HCT116 (cell line): Measurements from ENCODE around the gene MTHFD1L. TPM values are rescaled to one million over a fixed set of nuclear protein-coding genes. Genes with fewer than 3 reads are reported as not detected.

ENCODE experiments used
- ATAC-seq: fragments of 200-7000 bp; cut with Tn5 transposase; 2 replicates; pipeline ENCODE4 v1.9.1; 2020; ENCODE audit warnings: mild to moderate bottlenecking, moderate library complexity
- BruUV-seq: library from RNA; stranded (reverse); fragments of 400-500 nt; replicated peaks from 2 replicates; lab custom pipeline; 2021; lab: Mats Ljungman, UMichigan
- CTCF ChIA-PET: fragments of 300-600 bp; sonication (Branson Sonifier 250); formaldehyde crosslinking; loops from one replicate; lab custom pipeline; 2021; ENCODE audit warnings: antibody characterized with exemption; lab: Charles Lee
- POLR2A ChIA-PET: fragments of 300-600, 350-600 bp; sonication (Branson Sonifier 250); formaldehyde crosslinking; loops from one replicate; lab custom pipeline; 2021; ENCODE audit warnings: antibody characterized with exemption; lab: Charles Lee
- RAD21 ChIA-PET, 2 experiments: fragments of 300-600 bp; sonication (Branson Sonifier 250); formaldehyde crosslinking; loops; one replicate each; lab custom pipeline; 2023; ENCODE audit warnings: low total read pairs in 2 of 2; ENCODE audit not compliant: uncharacterized antibody in 2 of 2, unreplicated experiment in 2 of 2, low non-redundant PET in 1 of 2; lab: Charles Lee
- DNase-seq: peaks from one replicate; pipeline ENCODE4 v3.0.0-alpha.2; 2010; ENCODE audit warnings: low read depth, low spot score
- H2AFZ ChIP-seq: fragments of 200-600 bp; shearing (Covaris generic), sonication (generic); 2 replicates; pipeline ENCODE4 v1.6.1; 2017; ENCODE audit warnings: low read depth, mixed run types, mixed read lengths, antibody characterized with exemption, low read length; ENCODE audit not compliant: poor library complexity, severe bottlenecking
- H3K27ac ChIP-seq: 2 replicates; pipeline ENCODE4 v1.5.1; 2012; ENCODE audit warnings: low read depth, low read length
- H3K27me3 ChIP-seq: fragments of 200-600 bp; sonication (generic); 2 replicates; pipeline ENCODE4 v1.6.1; 2016; ENCODE audit warnings: mixed run types, low read length, mixed read lengths; ENCODE audit not compliant: insufficient read depth
- H3K36me3 ChIP-seq, 2 experiments: fragments of 200-500 bp in 1 of 2; fragments of 200-600 bp in 1 of 2; sonication (Bioruptor generic) in 1 of 2; sonication (generic) in 1 of 2; 2 replicates each; pipeline versions ENCODE4 v1.5.1 to v1.6.1; 2014 to 2016; ENCODE audit warnings: low read length in 2 of 2, inconsistent platforms in 1 of 2, mixed read lengths in 1 of 2, mixed run types in 1 of 2; ENCODE audit not compliant: insufficient read depth in 2 of 2, control insufficient read depth in 1 of 2
- H3K4me1 ChIP-seq, 2 experiments: fragments of 200-600 bp in 1 of 2; sonication (generic) in 1 of 2; 2 replicates each; pipeline versions ENCODE4 v1.5.1 to v1.6.1; 2012 to 2017; ENCODE audit warnings: low read length in 2 of 2, inconsistent platforms in 1 of 2, mild to moderate bottlenecking in 1 of 2, mixed read lengths in 1 of 2, mixed run types in 1 of 2, moderate library complexity in 1 of 2; ENCODE audit not compliant: insufficient read depth in 2 of 2, control insufficient read depth in 1 of 2
- H3K4me2 ChIP-seq: fragments of 200-600 bp; sonication (generic); 2 replicates; pipeline ENCODE4 v1.6.1; 2017; ENCODE audit warnings: mixed run types, low read length, mixed read lengths
- H3K4me3 ChIP-seq, 2 experiments: fragments of 200-600 bp in 1 of 2; sonication (generic) in 1 of 2; replicated peaks in 1 of 2; 2 replicates each; pipeline ENCODE4 v1.5.1; 2011 to 2016; ENCODE audit warnings: low read length in 2 of 2, control low read depth in 1 of 2, low read depth in 1 of 2, mild to moderate bottlenecking in 1 of 2, mixed read lengths in 1 of 2, mixed run types in 1 of 2
- H3K79me2 ChIP-seq: fragments of 200-600 bp; sonication (generic); 2 replicates; pipeline ENCODE4 v1.6.1; 2017; ENCODE audit warnings: mild to moderate bottlenecking, mixed run types, low read length, moderate library complexity, mixed read lengths; ENCODE audit not compliant: insufficient read depth
- H3K9ac ChIP-seq: fragments of 200-600 bp; sonication (generic); 2 replicates; pipeline ENCODE4 v1.6.1; 2016; ENCODE audit warnings: low read length, mixed read lengths
- H3K9me2 ChIP-seq: fragments of 200-600 bp; sonication (generic), shearing (Covaris generic); 2 replicates; pipeline ENCODE4 v1.6.1; 2017; ENCODE audit warnings: mixed run types, mild to moderate bottlenecking, moderate library complexity; ENCODE audit not compliant: insufficient read depth
- H3K9me3 ChIP-seq, 2 experiments: fragments of 200-500 bp in 1 of 2; fragments of 200-600 bp in 1 of 2; sonication (Bioruptor generic) in 1 of 2; sonication (generic) in 1 of 2; 2 replicates each; pipeline ENCODE4 v1.6.1; 2014 to 2017; ENCODE audit warnings: low read length in 2 of 2, mixed read lengths in 2 of 2, inconsistent platforms in 1 of 2, low read depth in 1 of 2, mild to moderate bottlenecking in 1 of 2, mixed run types in 1 of 2, moderate library complexity in 1 of 2; ENCODE audit not compliant: control insufficient read depth in 1 of 2, insufficient read depth in 1 of 2
- H4K20me1 ChIP-seq: fragments of 200-600 bp; sonication (generic), shearing (Covaris generic); 2 replicates; pipeline ENCODE4 v1.6.1; 2017; ENCODE audit warnings: mixed run types, mild to moderate bottlenecking, moderate library complexity; ENCODE audit not compliant: insufficient read depth
- CBX3 ChIP-seq: IDR thresholded peaks from 2 replicates; pipeline ENCODE4 v1.6.1; 2012; ENCODE audit warnings: low read depth
- CTCF ChIP-seq, 3 experiments: fragments of 200-600 bp in 1 of 3; sonication (generic) in 1 of 3; IDR thresholded peaks in 2 of 3; conservative IDR thresholded peaks in 1 of 3; 2 replicates each; pipeline ENCODE4 v1.5.1; 2012 to 2017; ENCODE audit warnings: low read depth in 2 of 3, low read length in 2 of 3, antibody characterized with exemption in 1 of 3, borderline replicate concordance in 1 of 3, control low read depth in 1 of 3, mild to moderate bottlenecking in 1 of 3, mixed read lengths in 1 of 3, mixed run types in 1 of 3, moderate library complexity in 1 of 3; ENCODE audit not compliant: insufficient read depth in 1 of 3
- EGR1 ChIP-seq: IDR thresholded peaks from 2 replicates; pipeline ENCODE4 v1.6.1; 2012; ENCODE audit warnings: low read depth
- EZH2 ChIP-seq: fragments of 200-600 bp; sonication (generic); IDR thresholded peaks from 2 replicates; pipeline ENCODE4 v1.6.1; 2017; ENCODE audit warnings: antibody characterized with exemption, mixed run types
- EZH2phosphoT487 ChIP-seq: fragments of 200-600 bp; IDR thresholded peaks from 2 replicates; pipeline ENCODE4 v1.6.1; 2018; ENCODE audit warnings: antibody characterized with exemption, borderline replicate concordance
- JUND ChIP-seq: IDR thresholded peaks from 2 replicates; pipeline ENCODE4 v1.6.1; 2012
- RAD21 ChIP-seq: IDR thresholded peaks from 2 replicates; pipeline ENCODE4 v1.6.1; 2012; ENCODE audit warnings: low read depth, mild to moderate bottlenecking
- REST ChIP-seq: IDR thresholded peaks from 2 replicates; pipeline ENCODE4 v1.6.1; 2012; ENCODE audit warnings: low read depth
- SIN3A ChIP-seq: IDR thresholded peaks from 2 replicates; pipeline ENCODE4 v1.6.1; 2012; ENCODE audit warnings: low read depth
- SP1 ChIP-seq: IDR thresholded peaks from 2 replicates; pipeline ENCODE4 v1.6.1; 2012; ENCODE audit warnings: low read depth
- SRF ChIP-seq: IDR thresholded peaks from 2 replicates; pipeline ENCODE4 v1.6.1; 2012; ENCODE audit warnings: low read depth
- TCF7L2 ChIP-seq: IDR thresholded peaks from 2 replicates; pipeline ENCODE4 v1.7.0; 2011; ENCODE audit warnings: borderline replicate concordance, inconsistent platforms; ENCODE audit not compliant: insufficient read depth, insufficient read length; ENCODE audit errors: extremely low read depth
- ZBTB33 ChIP-seq: IDR thresholded peaks from 2 replicates; pipeline ENCODE4 v1.6.1; 2011; ENCODE audit warnings: mild to moderate bottlenecking, low read length, moderate library complexity; ENCODE audit not compliant: insufficient replicate concordance; ENCODE audit errors: extremely low read depth
- ZFX ChIP-seq: fragments of 450-650 bp; IDR thresholded peaks from 2 replicates; pipeline ENCODE4 v1.6.1; 2017
- ZNF274 ChIP-seq: fragments of 200-500 bp; sonication (Bioruptor generic); IDR thresholded peaks from 2 replicates; pipeline ENCODE4 v1.6.1; 2014; ENCODE audit warnings: mild to moderate bottlenecking, low read depth, low read length, inconsistent platforms
- intact Hi-C: fragments of 100-400 bp; cut with micrococcal nuclease; formaldehyde crosslinking; loops from 2 replicates; pipeline ENCODE4 v1.10.0; 2022
- total RNA-seq: library from RNA; stranded (reverse); gene quantifications from one replicate; pipeline ENCODE4 v1.2.1, GENCODE V29; 2021; ENCODE audit not compliant: unreplicated experiment

Gene MTHFD1L
- total RNA-seq, 1 experiment from 2014 or later = 127 TPM

- CTCF ChIA-PET = no interaction called here
Measured at GRCh38 chr6:151109869-151110575, 244.5 kb downstream of the MTHFD1L start.

More at GRCh38 chr6:151109869-151110575, 244.5 kb downstream of the MTHFD1L start:
- Histone ChIP-seq H3K36me3 (no peaks in the 10 kb centered on the region), H3K27me3 (no peaks in the 10 kb centered on the region), H3K4me2 (no peak overlapping the region), H2AFZ (no peak overlapping the region), H3K9me3 (no peaks in the 10 kb centered on the region), H4K20me1 (no peaks in the 10 kb centered on the region), H3K79me2 (no peaks in the 10 kb centered on the region), H3K4me3 (no peak overlapping the region), H3K27ac (no peak overlapping the region), H3K9ac (no peak overlapping the region), H3K9me2 (no peaks in the 10 kb centered on the region), H3K4me1 (peaks cover 13 to 65% of the 10 kb centered on the region in 2 experiments)
- DNase-seq (no peak), ATAC-seq (no peak)
- POLR2A ChIA-PET = interaction anchor here (0.8 kb wide), 1 partner anchor 50 kb away, joined by 4 read pairs; no protein-coding TSS in a partner anchor
- RAD21 ChIA-PET = no interaction called here
- intact Hi-C loops = no loop called here
- BruUV-seq = no TSS peak
- TF ChIP-seq ZBTB33 = no peak
- TF ChIP-seq ZNF274 = no peak
- no peak for TF ChIP-seq SRF
- no peak for TF ChIP-seq SP1
- no peak for TF ChIP-seq JUND
- no peak for TF ChIP-seq CBX3
- TF ChIP-seq EGR1 = no peak
- no peak for TF ChIP-seq CTCF (IDR thresholded peaks at IDR 0.05 in 2 of 3, conservative IDR thresholded peaks at IDR 0.05 in 1 of 3; ENCODE audit: borderline replicate concordance in 1 of 3, insufficient read depth in 1 of 3, low read depth in 2 of 3, low read length in 2 of 3)
- no peak for TF ChIP-seq RAD21
- no peak for TF ChIP-seq EZH2
- no peak for TF ChIP-seq ZFX
- TF ChIP-seq SIN3A = no peak
- no peak for TF ChIP-seq REST
- TF ChIP-seq TCF7L2 = no peak
- no peak for TF ChIP-seq EZH2phosphoT487
- TF ChIP-seq, all 23 proteins: peak for 0
